Measurements from ENCODE around the gene VSIG8. TPM values are rescaled to one million over a fixed set of nuclear protein-coding genes. Genes with fewer than 3 reads are reported as not detected.

The VSIG8 gene
- total and polyA plus RNA-seq, 4 donors = 0.21 to 0.56 TPM; not detected in 2

DNA sequence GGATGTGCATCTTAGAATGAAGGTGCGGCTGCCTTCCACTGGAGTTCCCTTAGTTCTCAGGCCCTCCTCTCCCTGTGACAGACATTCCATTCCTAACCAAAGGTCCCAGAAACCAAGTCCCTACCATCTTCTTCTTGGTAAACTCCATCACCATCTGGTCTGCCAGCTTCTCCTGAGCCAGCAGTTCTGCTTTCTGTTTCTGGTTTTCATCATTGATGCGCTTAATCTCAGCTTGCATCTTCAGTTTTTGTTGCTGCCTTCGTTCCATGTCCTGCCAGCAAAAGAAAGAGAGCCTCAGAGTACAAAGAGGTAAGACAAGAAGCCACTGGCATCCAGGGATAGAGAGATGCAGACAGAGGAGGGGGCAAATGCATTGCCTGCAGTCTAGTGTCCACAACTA is 18.0 kb upstream of the VSIG8 start:
- DNase-seq (no peak), ATAC-seq (ENCODE audit: low FRiP score) (no peak)
- intact Hi-C loops (cut with DNase I) = no loop called here
- H3K36me3 ChIP-seq (ENCODE audit: control insufficient read depth in 1 of 2, insufficient read depth in 2 of 2, low read length in 1 of 2) = peaks cover 0 to 2% of the 10 kb centered on the region in 2 donors
- no peaks in the 10 kb centered on the region for H3K4me1 ChIP-seq (ENCODE audit: control insufficient read depth in 1 of 2, insufficient read depth in 2 of 2, low read length in 2 of 2)
- no peak overlapping the region for H3K27ac ChIP-seq (ENCODE audit: low read depth in 1 of 2, low read length in 2 of 2)
- WGBS, 2 donors = 92 to 98% methylated on average over 3 of the region's 3 CpGs
- no peaks in the 10 kb centered on the region for H3K27me3 ChIP-seq (ENCODE audit: control insufficient read depth in 1 of 2, insufficient read depth in 2 of 2, low read length in 1 of 2)
- no peak overlapping the region for H3K4me3 ChIP-seq (ENCODE audit: low read length in 2 of 2)
- no peaks in the 10 kb centered on the region for H3K9me3 ChIP-seq (ENCODE audit: control insufficient read depth, low read length)

DNA sequence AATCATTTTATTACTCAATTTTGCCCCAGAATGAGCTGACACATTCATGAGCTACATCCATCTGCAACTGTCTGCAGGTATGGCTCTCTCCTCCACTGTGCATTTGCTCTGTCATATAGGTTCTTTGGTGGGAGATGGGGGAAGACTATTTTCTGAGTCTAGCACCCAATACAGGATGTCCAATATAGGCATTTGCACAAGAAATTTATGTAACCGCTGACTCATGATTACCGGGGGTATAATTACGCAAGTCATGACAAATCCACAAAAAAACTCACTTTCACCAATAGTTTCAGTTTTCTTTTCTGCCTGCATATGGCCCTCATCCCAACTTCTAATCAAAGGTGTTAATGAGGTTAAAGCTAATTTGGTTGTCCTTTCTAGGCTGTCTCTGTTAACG is 17.5 kb upstream of the VSIG8 start:
- H3K4me1 ChIP-seq (ENCODE audit: control insufficient read depth in 1 of 2, insufficient read depth in 2 of 2, low read length in 2 of 2) = no peaks in the 10 kb centered on the region
- H3K27me3 ChIP-seq (ENCODE audit: control insufficient read depth in 1 of 2, insufficient read depth in 2 of 2, low read length in 1 of 2) = no peaks in the 10 kb centered on the region
- ATAC-seq (ENCODE audit: low FRiP score) (no peak), DNase-seq (no peak)
- no peak overlapping the region for H3K27ac ChIP-seq (ENCODE audit: low read depth in 1 of 2, low read length in 2 of 2)
- H3K36me3 ChIP-seq (ENCODE audit: control insufficient read depth in 1 of 2, insufficient read depth in 2 of 2, low read length in 1 of 2) = peaks cover 0 to 2% of the 10 kb centered on the region in 2 donors
- H3K4me3 ChIP-seq (ENCODE audit: low read length in 2 of 2) = no peak overlapping the region
- intact Hi-C loops (cut with DNase I) = no loop called here
- H3K9me3 ChIP-seq (ENCODE audit: control insufficient read depth, low read length) = no peaks in the 10 kb centered on the region
- WGBS, 2 donors = 90 to 95% methylated on average over 4 of the region's 4 CpGs

- Histone ChIP-seq H3K36me3 (ENCODE audit: control insufficient read depth in 1 of 2, insufficient read depth in 2 of 2, low read length in 1 of 2) (peaks cover 0 to 2% of the 10 kb centered on the region in 2 donors), H3K27ac (ENCODE audit: low read depth in 1 of 2, low read length in 2 of 2) (no peak overlapping the region), H3K4me1 (ENCODE audit: control insufficient read depth in 1 of 2, insufficient read depth in 2 of 2, low read length in 2 of 2) (no peaks in the 10 kb centered on the region), H3K27me3 (ENCODE audit: control insufficient read depth in 1 of 2, insufficient read depth in 2 of 2, low read length in 1 of 2) (no peaks in the 10 kb centered on the region), H3K4me3 (ENCODE audit: low read length in 2 of 2) (no peak overlapping the region), H3K9me3 (ENCODE audit: control insufficient read depth, low read length) (no peaks in the 10 kb centered on the region)
- 85 to 87% methylated on average over 3 of the region's 3 CpGs for WGBS, 2 donors
- intact Hi-C loops (cut with DNase I) = no loop called here
- ATAC-seq (ENCODE audit: low FRiP score) = no peak
- no peak for DNase-seq
Measured at GRCh38 chr1:159879136-159879535, 16.7 kb upstream of the VSIG8 start.

DNA sequence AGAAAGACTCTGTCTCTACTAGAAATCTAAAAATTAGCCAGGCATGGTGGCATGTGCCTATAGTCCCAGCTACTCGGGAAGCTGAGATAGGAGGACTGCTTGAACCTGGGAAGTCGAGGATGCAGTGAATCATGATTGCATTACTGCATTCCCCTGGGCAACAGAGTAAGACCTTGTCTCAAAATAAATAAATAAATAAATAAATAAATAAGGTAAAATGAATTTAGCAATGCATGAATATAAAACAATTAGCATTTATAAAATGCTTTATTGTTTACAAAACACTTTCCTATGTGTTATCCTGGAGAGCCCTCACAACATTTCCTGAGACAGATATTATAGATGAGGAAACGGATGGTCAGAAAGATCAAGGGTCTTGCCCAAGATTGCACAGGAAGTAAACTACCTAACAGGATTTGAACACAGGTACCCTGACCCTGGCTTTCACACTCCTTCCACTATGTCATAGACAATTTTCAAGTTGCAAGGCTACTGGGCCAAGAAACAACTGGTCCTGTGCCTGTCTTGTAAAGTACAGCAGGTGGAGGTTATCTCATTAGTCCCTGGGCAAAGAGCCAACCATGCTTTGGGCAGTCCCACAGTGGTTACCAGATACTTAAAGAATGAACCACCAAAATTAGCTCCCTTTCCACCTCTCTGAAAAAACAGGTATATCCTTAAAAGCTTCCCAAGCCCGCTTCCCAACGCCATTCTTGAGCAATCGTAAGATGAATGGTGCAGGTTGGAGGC is 15.4 kb upstream of the VSIG8 start:
- H3K4me3 ChIP-seq (ENCODE audit: low read length in 2 of 2) = no peak overlapping the region
- WGBS, 2 donors = 96 to 97% methylated on average over 6 of the region's 6 CpGs
- no peaks in the 10 kb centered on the region for H3K9me3 ChIP-seq (ENCODE audit: control insufficient read depth, low read length)
- H3K36me3 ChIP-seq (ENCODE audit: control insufficient read depth in 1 of 2, insufficient read depth in 2 of 2, low read length in 1 of 2) = peaks cover 0 to 2% of the 10 kb centered on the region in 2 donors
- no peaks in the 10 kb centered on the region for H3K4me1 ChIP-seq (ENCODE audit: control insufficient read depth in 1 of 2, insufficient read depth in 2 of 2, low read length in 2 of 2)
- no peak overlapping the region for H3K27ac ChIP-seq (ENCODE audit: low read depth in 1 of 2, low read length in 2 of 2)
- no peaks in the 10 kb centered on the region for H3K27me3 ChIP-seq (ENCODE audit: control insufficient read depth in 1 of 2, insufficient read depth in 2 of 2, low read length in 1 of 2)
- ATAC-seq (ENCODE audit: low FRiP score) (no peak), DNase-seq (no peak)
- intact Hi-C loops (cut with DNase I) = no loop called here

DNA sequence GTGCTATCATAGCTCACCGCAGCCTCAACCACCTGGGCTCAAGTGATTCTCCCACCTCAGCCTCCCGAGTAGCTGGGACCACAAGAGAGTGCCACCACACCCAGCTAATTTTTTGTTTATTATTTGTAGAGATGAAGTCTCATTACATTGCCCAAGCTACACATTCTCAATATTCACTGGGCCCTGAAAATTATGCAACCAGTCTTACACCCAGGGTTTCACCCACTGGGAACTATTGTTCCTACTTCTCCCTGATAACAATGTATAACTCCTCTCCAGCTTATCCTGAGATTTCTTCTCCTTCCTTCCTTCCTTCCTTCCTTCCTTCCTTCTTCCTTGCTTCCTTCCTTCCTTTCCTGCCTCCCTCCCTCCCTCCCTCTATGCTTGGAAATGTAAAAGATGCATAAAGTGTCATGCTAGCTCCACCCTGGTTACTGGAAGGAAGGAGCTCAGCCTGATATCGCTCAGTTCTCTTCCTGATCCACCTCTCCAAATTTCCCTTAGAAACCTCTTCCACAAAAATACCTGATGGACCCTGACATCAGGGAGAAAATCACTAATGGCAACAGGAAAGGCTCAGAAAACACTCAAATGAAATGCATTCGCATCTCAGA is 11.2 kb upstream of the VSIG8 start:
- Histone ChIP-seq H3K36me3 (ENCODE audit: control insufficient read depth in 1 of 2, insufficient read depth in 2 of 2, low read length in 1 of 2) (no peaks in the 10 kb centered on the region), H3K9me3 (ENCODE audit: control insufficient read depth, low read length) (no peaks in the 10 kb centered on the region), H3K4me1 (ENCODE audit: control insufficient read depth in 1 of 2, insufficient read depth in 2 of 2, low read length in 2 of 2) (no peaks in the 10 kb centered on the region), H3K27me3 (ENCODE audit: control insufficient read depth in 1 of 2, insufficient read depth in 2 of 2, low read length in 1 of 2) (no peaks in the 10 kb centered on the region), H3K4me3 (ENCODE audit: low read length in 2 of 2) (no peak overlapping the region), H3K27ac (ENCODE audit: low read depth in 1 of 2, low read length in 2 of 2) (no peak overlapping the region)
- WGBS, 2 donors = 95 to 96% methylated on average over 4 of the region's 4 CpGs
- ATAC-seq (ENCODE audit: low FRiP score) = no peak
- intact Hi-C loops (cut with DNase I) = no loop called here
- DNase-seq = no peak

DNA sequence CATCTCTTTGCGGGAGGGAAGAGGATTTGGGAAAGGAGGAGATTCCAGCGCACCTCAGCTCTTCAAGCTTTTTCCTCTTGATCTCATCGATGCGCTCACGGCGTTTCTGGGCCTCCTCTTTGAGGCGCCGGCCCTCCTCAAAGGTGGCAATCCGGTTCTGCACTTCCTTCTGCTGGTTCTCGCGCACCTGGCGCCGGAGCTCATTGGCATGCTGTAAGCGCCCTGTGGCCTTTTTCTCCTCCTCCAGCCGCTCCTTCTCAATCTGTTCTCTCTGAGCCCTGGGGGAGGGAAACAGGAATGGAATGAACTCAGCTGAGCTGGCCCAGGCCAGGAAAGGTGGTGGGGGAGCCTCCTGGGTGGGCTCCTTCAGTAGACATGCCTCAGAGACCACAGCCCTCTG is 10.4 kb upstream of the VSIG8 start:
- intact Hi-C loops (cut with DNase I) = no loop called here
- Histone ChIP-seq H3K4me1 (ENCODE audit: control insufficient read depth in 1 of 2, insufficient read depth in 2 of 2, low read length in 2 of 2) (no peaks in the 10 kb centered on the region), H3K36me3 (ENCODE audit: control insufficient read depth in 1 of 2, insufficient read depth in 2 of 2, low read length in 1 of 2) (no peaks in the 10 kb centered on the region), H3K27ac (ENCODE audit: low read depth in 1 of 2, low read length in 2 of 2) (no peak overlapping the region), H3K27me3 (ENCODE audit: control insufficient read depth in 1 of 2, insufficient read depth in 2 of 2, low read length in 1 of 2) (no peaks in the 10 kb centered on the region), H3K9me3 (ENCODE audit: control insufficient read depth, low read length) (no peaks in the 10 kb centered on the region), H3K4me3 (ENCODE audit: low read length in 2 of 2) (no peak overlapping the region)
- DNase-seq (no peak), ATAC-seq (ENCODE audit: low FRiP score) (no peak)
- 77 to 88% methylated on average over 15 of the region's 15 CpGs for WGBS, 2 donors

- intact Hi-C loops (cut with DNase I) = no loop called here
- ATAC-seq (ENCODE audit: low FRiP score) (no peak), DNase-seq (no peak)
- no peaks in the 10 kb centered on the region for H3K36me3 ChIP-seq (ENCODE audit: control insufficient read depth in 1 of 2, insufficient read depth in 2 of 2, low read length in 1 of 2)
- H3K4me1 ChIP-seq (ENCODE audit: control insufficient read depth in 1 of 2, insufficient read depth in 2 of 2, low read length in 2 of 2) = no peaks in the 10 kb centered on the region
- H3K27ac ChIP-seq (ENCODE audit: low read depth in 1 of 2, low read length in 2 of 2) = no peak overlapping the region
- 91 to 92% methylated on average over 5 of the region's 5 CpGs for WGBS, 2 donors
- no peak overlapping the region for H3K4me3 ChIP-seq (ENCODE audit: low read length in 2 of 2)
- H3K27me3 ChIP-seq (ENCODE audit: control insufficient read depth in 1 of 2, insufficient read depth in 2 of 2, low read length in 1 of 2) = no peaks in the 10 kb centered on the region
- H3K9me3 ChIP-seq (ENCODE audit: control insufficient read depth, low read length) = no peaks in the 10 kb centered on the region
Measured at GRCh38 chr1:159870704-159871103, 8.2 kb upstream of the VSIG8 start.

- H3K27me3 ChIP-seq (ENCODE audit: control insufficient read depth in 1 of 2, insufficient read depth in 2 of 2, low read length in 1 of 2) = no peaks in the 10 kb centered on the region
- no peaks in the 10 kb centered on the region for H3K9me3 ChIP-seq (ENCODE audit: control insufficient read depth, low read length)
- no peak overlapping the region for H3K4me3 ChIP-seq (ENCODE audit: low read length in 2 of 2)
- no peak for DNase-seq
- intact Hi-C loops (cut with DNase I) = no loop called here
- no peaks in the 10 kb centered on the region for H3K4me1 ChIP-seq (ENCODE audit: control insufficient read depth in 1 of 2, insufficient read depth in 2 of 2, low read length in 2 of 2)
- no peak overlapping the region for H3K27ac ChIP-seq (ENCODE audit: low read depth in 1 of 2, low read length in 2 of 2)
- ATAC-seq (ENCODE audit: low FRiP score) = no peak
- no peaks in the 10 kb centered on the region for H3K36me3 ChIP-seq (ENCODE audit: control insufficient read depth in 1 of 2, insufficient read depth in 2 of 2, low read length in 1 of 2)
- WGBS, 2 donors = 55 to 73% methylated on average over 1 of the region's 1 CpG
Measured at GRCh38 chr1:159869607-159870006, 7.2 kb upstream of the VSIG8 start.

GRCh38 chr1:159869173-159869572 is 6.7 kb upstream of the VSIG8 start:
- WGBS, 2 donors = 59% methylated on average over 4 of the region's 4 CpGs
- no peak for ATAC-seq (ENCODE audit: low FRiP score)
- H3K4me1 ChIP-seq (ENCODE audit: control insufficient read depth in 1 of 2, insufficient read depth in 2 of 2, low read length in 2 of 2) = no peaks in the 10 kb centered on the region

More at GRCh38 chr1:159869173-159869572, 6.7 kb upstream of the VSIG8 start:
- no peaks in the 10 kb centered on the region for H3K36me3 ChIP-seq (ENCODE audit: control insufficient read depth in 1 of 2, insufficient read depth in 2 of 2, low read length in 1 of 2)
- H3K27ac ChIP-seq (ENCODE audit: low read depth in 1 of 2, low read length in 2 of 2) = no peak overlapping the region
- DNase-seq = no peak
- no peak overlapping the region for H3K4me3 ChIP-seq (ENCODE audit: low read length in 2 of 2)
- H3K27me3 ChIP-seq (ENCODE audit: control insufficient read depth in 1 of 2, insufficient read depth in 2 of 2, low read length in 1 of 2) = no peaks in the 10 kb centered on the region
- H3K9me3 ChIP-seq (ENCODE audit: control insufficient read depth, low read length) = no peaks in the 10 kb centered on the region
- intact Hi-C loops (cut with DNase I) = no loop called here

All from aorta (tissue), 5 donors.